GM12875 (cell line): ENCODE results near the gene CEP78.

Experiments
- H3K4me3 ChIP-seq: one replicate; pipeline ENCODE4 v1.5.1; 2011; ENCODE audit warnings: low read depth, low read length, control low read depth
- CTCF ChIP-seq: IDR thresholded peaks from 2 replicates; pipeline ENCODE4 v1.5.1; 2011; ENCODE audit warnings: low read depth, mild to moderate bottlenecking, control low read depth, inconsistent platforms, low read length, moderate library complexity, borderline replicate concordance; ENCODE audit not compliant: insufficient read depth

CEP78 gene

GRCh38 chr9:78325343-78325742 is 89.5 kb downstream of the CEP78 start:
- H3K4me3 ChIP-seq = no peak overlapping the region
- no peak for TF ChIP-seq CTCF

GRCh38 chr9:78325846-78326360 is 90.0 kb downstream of the CEP78 start:
- TF ChIP-seq CTCF = no peak
- H3K4me3 ChIP-seq = no peak overlapping the region

- TF ChIP-seq CTCF = no peak
- no peak overlapping the region for H3K4me3 ChIP-seq
Measured at GRCh38 chr9:78326564-78326963, 90.7 kb downstream of the CEP78 start.
